ENCODE measurements around the gene AQP7.
"Not testable (repeated sequence)": the region's sequence is repeated elsewhere in the genome, so short reads cannot be mapped to it uniquely, and the experiment has no call there.

The AQP7 gene

DNA sequence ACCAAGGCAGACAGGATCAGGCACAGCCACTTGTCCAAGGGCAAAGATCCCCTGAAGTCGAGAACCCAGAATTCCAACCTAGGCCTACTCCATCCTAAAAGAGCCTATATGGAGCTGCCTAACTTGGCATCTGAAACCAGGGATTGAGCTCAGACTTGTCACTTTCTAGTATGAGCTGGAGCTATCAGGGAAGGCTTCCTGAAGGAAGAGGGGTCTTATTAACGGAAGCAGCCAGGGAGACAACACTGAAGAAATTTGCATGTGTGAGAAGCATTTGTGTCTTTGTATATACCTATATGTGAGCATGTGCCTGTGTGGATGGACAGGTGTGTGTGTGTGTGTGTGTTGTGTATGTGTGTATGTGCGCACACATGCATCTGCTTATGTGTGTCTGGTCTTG is 4.7 kb upstream of the AQP7 start:
- Histone ChIP-seq H3K9ac (ENCODE audit: low read length) (no peak overlapping the region), H3K27ac (ENCODE audit: low read length) (no peak overlapping the region), H3K4me3 (ENCODE audit: low read length) (no peak overlapping the region), H3K36me3 (ENCODE audit: control insufficient read depth, low read depth, low read length) (no peaks in the 10 kb centered on the region), H3K27me3 (ENCODE audit: control insufficient read depth, insufficient read depth, low read length) (no peaks in the 10 kb centered on the region), H3K4me1 (ENCODE audit: control insufficient read depth, low read depth, low read length) (no peaks in the 10 kb centered on the region), H3K9me3 (ENCODE audit: control insufficient read depth, low read depth, low read length) (no peaks in the 10 kb centered on the region)

DNA sequence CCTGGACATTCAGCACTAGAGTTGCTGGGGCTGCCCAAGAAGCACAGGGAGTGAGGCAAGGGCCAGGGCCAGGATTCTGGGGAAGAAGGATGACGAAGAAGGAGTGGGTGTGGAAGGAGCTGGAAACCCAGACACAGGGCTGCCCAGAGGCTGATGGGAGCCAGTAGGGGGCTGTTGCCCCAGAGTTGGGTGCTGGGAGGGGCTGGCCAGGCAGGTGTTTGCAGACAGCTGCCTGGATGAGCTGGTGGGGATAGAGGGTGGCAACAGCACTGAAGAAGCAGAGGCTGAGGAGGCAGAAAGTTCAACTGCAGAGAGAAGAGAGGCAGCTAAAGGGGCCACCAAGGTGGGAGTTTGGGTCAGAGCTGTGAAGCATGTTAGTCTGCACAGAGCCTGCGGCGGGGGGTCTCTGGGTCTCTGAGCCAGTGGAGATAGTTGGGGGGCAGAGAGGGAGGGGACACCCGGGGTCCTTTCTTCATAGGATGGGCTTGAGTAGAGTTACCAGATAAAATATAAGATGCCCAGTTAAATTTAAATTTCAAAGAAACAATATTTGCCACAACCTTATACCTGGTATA is 2.5 kb upstream of the AQP7 start:
- Histone ChIP-seq H3K27me3 (ENCODE audit: control insufficient read depth, insufficient read depth, low read length) (no peaks in the 10 kb centered on the region), H3K9ac (ENCODE audit: low read length) (no peak overlapping the region), H3K4me3 (ENCODE audit: low read length) (no peak overlapping the region), H3K36me3 (ENCODE audit: control insufficient read depth, low read depth, low read length) (no peaks in the 10 kb centered on the region), H3K9me3 (ENCODE audit: control insufficient read depth, low read depth, low read length) (no peaks in the 10 kb centered on the region), H3K4me1 (ENCODE audit: control insufficient read depth, low read depth, low read length) (no peaks in the 10 kb centered on the region), H3K27ac (ENCODE audit: low read length) (no peak overlapping the region)

DNA sequence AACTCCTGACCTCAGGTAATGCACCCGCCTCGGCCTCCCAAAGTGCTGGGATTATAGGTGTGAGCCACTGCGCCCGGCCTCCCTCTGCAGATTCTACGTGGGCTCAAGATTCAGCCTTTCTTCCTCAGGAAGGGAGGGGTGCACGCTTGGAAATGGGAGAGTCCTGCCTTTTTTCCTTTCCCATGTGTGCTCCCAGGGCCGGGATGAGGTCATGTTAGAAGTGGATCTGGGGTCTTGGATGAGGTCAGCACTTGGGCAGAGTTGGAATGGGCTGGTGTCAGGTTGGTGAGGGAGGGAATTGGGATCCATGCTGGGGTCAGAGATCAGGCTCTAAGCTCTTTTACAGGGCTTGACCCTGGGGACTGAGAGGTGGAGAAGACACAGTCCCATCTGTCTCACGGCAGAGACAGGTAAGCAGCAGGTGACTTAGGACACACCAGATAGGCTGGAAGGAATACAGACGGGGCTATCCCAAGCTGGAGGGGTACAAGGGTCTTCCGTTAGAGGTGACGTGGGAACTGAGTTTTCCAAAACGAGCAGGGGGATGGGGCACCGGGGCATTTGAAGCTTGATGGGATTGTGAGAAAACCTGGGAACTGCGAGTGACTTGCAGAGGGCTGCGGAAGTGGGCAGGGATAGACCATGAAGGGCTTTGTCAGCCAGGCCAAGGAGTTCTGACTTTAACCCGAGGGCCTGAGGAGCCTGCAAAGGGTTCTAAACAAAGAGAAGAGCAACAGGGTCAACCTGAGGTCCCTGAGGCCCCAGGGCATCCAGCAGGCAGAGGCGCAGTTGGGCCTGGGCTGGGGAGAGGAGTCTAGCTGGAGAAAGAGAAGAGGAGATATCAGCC is 1.8 kb upstream of the AQP7 start:
- Histone ChIP-seq H3K4me3 (ENCODE audit: low read length) (no peak overlapping the region), H3K27me3 (ENCODE audit: control insufficient read depth, insufficient read depth, low read length) (no peaks in the 10 kb centered on the region), H3K27ac (ENCODE audit: low read length) (no peak overlapping the region), H3K4me1 (ENCODE audit: control insufficient read depth, low read depth, low read length) (no peaks in the 10 kb centered on the region), H3K36me3 (ENCODE audit: control insufficient read depth, low read depth, low read length) (no peaks in the 10 kb centered on the region), H3K9me3 (ENCODE audit: control insufficient read depth, low read depth, low read length) (no peaks in the 10 kb centered on the region), H3K9ac (ENCODE audit: low read length) (no peak overlapping the region)

DNA sequence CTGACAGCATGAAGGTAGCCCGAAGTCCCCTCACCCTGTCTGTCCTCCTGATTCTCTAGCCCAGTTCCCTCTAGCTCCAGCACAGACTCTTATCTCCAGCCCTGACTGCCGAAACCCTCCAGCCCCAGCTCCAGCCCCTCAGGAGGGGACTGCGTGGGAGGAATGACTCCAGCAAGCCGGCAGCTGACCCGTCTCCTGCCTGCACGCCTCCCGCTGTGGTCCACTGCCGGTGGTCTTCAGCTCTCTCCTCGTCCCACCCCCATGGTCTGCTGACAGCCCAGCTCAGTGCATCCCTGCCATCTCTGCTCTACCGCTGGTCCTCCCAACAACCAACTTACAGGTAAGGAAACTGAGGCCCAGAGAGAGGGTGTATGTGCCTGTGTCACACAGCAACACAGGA is 559 bp downstream of the AQP7 start:
- H3K36me3 ChIP-seq (ENCODE audit: control insufficient read depth, low read depth, low read length); H3K9ac ChIP-seq (ENCODE audit: low read length); H3K27me3 ChIP-seq (ENCODE audit: control insufficient read depth, insufficient read depth, low read length); H3K4me1 ChIP-seq (ENCODE audit: control insufficient read depth, low read depth, low read length); H3K27ac ChIP-seq (ENCODE audit: low read length); H3K9me3 ChIP-seq (ENCODE audit: control insufficient read depth, low read depth, low read length); H3K4me3 ChIP-seq (ENCODE audit: low read length): not testable (repeated sequence)

DNA sequence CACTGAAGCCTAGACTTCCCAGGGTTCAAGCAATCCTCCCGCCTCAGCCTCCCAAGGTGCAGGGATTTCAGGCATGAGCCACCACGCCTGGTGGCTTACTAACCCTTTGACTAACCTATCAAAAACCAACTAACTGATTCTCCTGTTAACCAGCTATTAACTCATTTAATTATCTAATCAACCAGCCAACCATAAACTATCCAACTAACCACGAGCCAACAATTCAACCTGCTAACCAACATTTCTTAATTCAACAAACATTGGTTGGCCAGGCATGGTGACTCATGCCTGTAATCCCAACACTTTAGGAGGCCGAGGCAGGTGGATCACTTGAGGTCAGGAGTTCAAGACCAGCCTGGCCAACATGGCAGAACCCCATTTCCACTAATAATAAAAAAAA is 3.3 kb downstream of the AQP7 start:
- not testable (repeated sequence) for H3K4me3 ChIP-seq (ENCODE audit: low read length); H3K36me3 ChIP-seq (ENCODE audit: control insufficient read depth, low read depth, low read length); H3K9me3 ChIP-seq (ENCODE audit: control insufficient read depth, low read depth, low read length); H3K27ac ChIP-seq (ENCODE audit: low read length); H3K9ac ChIP-seq (ENCODE audit: low read length); H3K27me3 ChIP-seq (ENCODE audit: control insufficient read depth, insufficient read depth, low read length); H3K4me1 ChIP-seq (ENCODE audit: control insufficient read depth, low read depth, low read length)

DNA sequence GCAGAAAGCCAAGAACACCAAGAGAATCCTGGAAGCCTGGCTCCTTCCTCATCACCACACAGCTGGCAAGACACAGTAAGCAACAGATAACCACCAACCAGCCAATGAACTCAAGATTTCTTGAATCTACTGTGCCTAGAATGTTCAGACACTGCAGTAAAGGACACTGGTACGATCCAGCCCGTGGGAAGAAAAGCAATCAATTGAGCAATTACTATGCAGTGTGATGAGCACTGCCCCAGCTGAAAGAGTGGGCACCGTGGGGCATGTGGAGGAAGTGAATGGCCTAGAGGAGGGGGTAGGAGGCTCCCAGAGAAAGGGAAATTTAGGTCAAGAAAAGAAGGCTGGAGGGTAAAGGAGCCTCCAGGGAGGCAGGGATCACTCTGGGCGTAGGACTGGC is 4.6 kb downstream of the AQP7 start:
- not testable (repeated sequence) for H3K27me3 ChIP-seq (ENCODE audit: control insufficient read depth, insufficient read depth, low read length); H3K27ac ChIP-seq (ENCODE audit: low read length); H3K36me3 ChIP-seq (ENCODE audit: control insufficient read depth, low read depth, low read length); H3K9ac ChIP-seq (ENCODE audit: low read length); H3K9me3 ChIP-seq (ENCODE audit: control insufficient read depth, low read depth, low read length); H3K4me3 ChIP-seq (ENCODE audit: low read length); H3K4me1 ChIP-seq (ENCODE audit: control insufficient read depth, low read depth, low read length)

DNA sequence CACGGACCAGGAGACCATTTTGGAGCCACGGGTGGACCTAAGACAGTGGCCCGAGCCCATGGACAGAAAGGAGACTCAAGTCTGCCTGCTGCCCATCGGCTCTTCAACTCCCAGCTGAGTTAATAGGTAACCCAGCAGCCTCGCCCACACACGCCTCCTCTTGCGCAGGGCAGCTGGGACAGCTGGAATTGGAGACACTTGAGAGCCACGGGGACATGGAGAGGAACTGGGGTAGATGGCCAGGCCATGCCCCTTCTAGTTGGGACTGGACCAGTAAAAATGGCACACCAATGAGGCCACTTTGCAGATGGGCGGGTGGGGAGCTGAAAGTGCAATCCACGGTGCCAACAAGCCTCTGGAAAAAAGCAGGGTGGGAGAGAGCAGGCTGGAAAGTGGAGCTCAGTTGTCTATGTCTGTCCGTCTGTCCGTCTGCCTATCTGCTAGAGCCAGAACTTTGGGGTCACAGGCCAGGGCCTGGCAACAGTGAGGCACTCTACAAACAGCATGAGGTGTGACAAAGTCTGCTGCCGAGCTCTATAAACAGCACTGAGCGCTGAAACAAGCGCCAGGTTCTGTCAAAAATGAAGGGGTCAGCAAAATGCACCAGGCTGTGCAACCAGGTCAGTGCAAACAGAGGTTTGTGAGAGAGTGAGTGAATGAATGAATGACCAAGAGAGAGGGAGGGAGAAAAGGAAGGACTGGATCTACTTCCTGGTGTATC is 7.0 kb downstream of the AQP7 start:
- not testable (repeated sequence) for H3K27ac ChIP-seq (ENCODE audit: low read length); H3K4me3 ChIP-seq (ENCODE audit: low read length); H3K4me1 ChIP-seq (ENCODE audit: control insufficient read depth, low read depth, low read length)

DNA sequence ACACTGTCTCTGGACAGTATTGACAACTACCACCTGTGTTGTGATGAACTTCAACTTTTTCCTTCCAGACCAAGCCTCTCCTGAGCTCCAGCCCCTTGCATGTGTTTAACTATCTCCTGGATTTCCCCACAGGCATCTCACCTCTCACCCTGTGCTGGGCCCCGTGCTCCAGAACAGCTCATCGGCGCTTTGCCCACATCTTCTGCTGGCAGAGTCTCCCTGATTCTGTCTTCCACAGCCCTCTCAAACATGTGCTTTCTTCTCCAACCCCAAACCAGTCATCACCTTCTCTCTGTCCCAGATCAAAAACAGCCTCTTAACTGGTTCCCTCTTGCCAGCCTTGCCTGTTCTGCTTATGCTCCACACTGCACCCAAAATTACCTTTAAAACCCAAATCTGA is 8.4 kb downstream of the AQP7 start:
- H3K27ac ChIP-seq (ENCODE audit: low read length); H3K36me3 ChIP-seq (ENCODE audit: control insufficient read depth, low read depth, low read length); H3K9me3 ChIP-seq (ENCODE audit: control insufficient read depth, low read depth, low read length); H3K4me3 ChIP-seq (ENCODE audit: low read length); H3K9ac ChIP-seq (ENCODE audit: low read length); H3K4me1 ChIP-seq (ENCODE audit: control insufficient read depth, low read depth, low read length); H3K27me3 ChIP-seq (ENCODE audit: control insufficient read depth, insufficient read depth, low read length): not testable (repeated sequence)

More for the DNA sequence above, 7.0 kb downstream of the AQP7 start:
- not testable (repeated sequence) for H3K36me3 ChIP-seq (ENCODE audit: control insufficient read depth, low read depth, low read length); H3K9me3 ChIP-seq (ENCODE audit: control insufficient read depth, low read depth, low read length); H3K9ac ChIP-seq (ENCODE audit: low read length); H3K27me3 ChIP-seq (ENCODE audit: control insufficient read depth, insufficient read depth, low read length)

DNA sequence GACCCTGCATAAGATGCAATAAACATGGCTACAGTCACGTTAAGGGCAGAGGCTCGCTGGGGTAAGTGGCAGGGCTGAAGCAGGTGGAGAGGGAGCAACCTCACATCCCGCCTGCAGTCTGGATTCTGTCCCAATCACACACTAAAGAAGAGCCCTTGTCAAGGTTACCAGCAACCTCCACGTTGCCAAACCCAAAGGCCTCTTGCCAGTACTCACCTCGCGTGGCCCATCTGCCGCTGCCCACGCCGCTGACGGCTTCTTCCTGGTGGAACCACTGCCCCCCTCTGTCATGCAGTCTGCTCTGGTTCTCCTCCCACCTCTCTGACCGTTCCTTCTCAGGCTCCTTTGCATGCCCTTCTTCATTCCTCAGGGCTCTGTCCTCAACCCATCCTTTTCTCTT is 8.8 kb downstream of the AQP7 start:
- H3K27me3 ChIP-seq (ENCODE audit: control insufficient read depth, insufficient read depth, low read length), result no peaks in the 10 kb centered on the region
- H3K4me1 ChIP-seq (ENCODE audit: control insufficient read depth, low read depth, low read length), result no peaks in the 10 kb centered on the region
- no peak overlapping the region for H3K9ac ChIP-seq (ENCODE audit: low read length)
- H3K4me3 ChIP-seq (ENCODE audit: low read length), result no peak overlapping the region
- H3K27ac ChIP-seq (ENCODE audit: low read length), result no peak overlapping the region
- H3K36me3 ChIP-seq (ENCODE audit: control insufficient read depth, low read depth, low read length), result no peaks in the 10 kb centered on the region
- H3K9me3 ChIP-seq (ENCODE audit: control insufficient read depth, low read depth, low read length), result no peaks in the 10 kb centered on the region

DNA sequence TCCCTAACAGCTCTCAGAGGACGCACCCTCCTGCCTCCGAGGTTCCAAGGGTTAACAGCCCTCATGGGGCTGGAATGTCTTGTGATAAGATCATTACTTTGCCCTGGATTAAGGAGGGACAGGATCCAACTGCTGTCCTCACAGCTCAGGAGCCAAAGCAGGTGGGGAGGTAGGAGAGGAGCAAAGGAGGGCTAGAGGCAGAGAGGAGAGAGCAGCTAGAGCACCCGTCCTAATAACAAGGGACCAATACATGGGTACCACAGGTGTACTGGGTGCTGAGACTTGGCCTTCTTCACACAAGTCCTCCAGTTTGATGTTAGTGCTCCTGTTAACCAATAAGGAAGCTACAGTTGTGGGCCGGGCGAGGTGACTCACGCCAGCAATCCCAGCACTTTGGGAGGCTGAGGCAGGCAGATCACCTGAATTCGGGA is 9.8 kb downstream of the AQP7 start:
- not testable (repeated sequence) for H3K27me3 ChIP-seq (ENCODE audit: control insufficient read depth, insufficient read depth, low read length); H3K9ac ChIP-seq (ENCODE audit: low read length); H3K36me3 ChIP-seq (ENCODE audit: control insufficient read depth, low read depth, low read length); H3K9me3 ChIP-seq (ENCODE audit: control insufficient read depth, low read depth, low read length); H3K4me3 ChIP-seq (ENCODE audit: low read length); H3K27ac ChIP-seq (ENCODE audit: low read length); H3K4me1 ChIP-seq (ENCODE audit: control insufficient read depth, low read depth, low read length)

DNA sequence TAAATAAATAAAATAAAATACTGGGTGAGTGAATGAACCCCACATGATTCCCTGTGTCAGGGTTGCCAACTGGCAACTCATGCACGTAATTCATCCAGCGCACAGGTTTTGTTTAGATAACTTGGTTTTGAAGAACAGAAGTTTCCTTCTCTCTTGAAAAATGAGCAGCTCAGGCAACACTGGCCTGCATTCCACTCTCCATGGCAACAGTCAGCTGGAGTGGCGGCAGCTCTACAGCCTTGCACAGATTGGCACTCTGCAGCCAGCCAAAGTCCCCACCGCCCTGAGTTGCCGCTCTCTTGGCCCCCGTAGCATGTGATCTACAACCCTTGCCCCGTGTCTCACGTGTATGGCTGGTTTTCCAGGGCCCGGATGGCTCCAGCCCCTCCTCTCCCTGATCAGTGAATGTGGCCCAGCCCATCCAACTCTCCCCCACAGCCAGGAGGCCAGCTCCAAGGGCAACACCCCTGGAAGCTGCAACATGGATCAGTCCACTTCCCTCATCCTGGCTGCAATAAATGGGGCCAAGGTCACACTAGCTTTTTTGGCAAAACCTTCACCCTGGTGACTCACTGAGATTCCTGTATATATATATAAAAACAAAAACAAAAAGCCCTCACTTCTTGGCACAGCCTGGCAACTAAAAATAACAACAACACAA is 11.1 kb downstream of the AQP7 start:
- H3K9me3 ChIP-seq (ENCODE audit: control insufficient read depth, low read depth, low read length); H3K36me3 ChIP-seq (ENCODE audit: control insufficient read depth, low read depth, low read length); H3K27ac ChIP-seq (ENCODE audit: low read length); H3K4me3 ChIP-seq (ENCODE audit: low read length); H3K4me1 ChIP-seq (ENCODE audit: control insufficient read depth, low read depth, low read length); H3K9ac ChIP-seq (ENCODE audit: low read length); H3K27me3 ChIP-seq (ENCODE audit: control insufficient read depth, insufficient read depth, low read length): not testable (repeated sequence)

All from iPS-18a (cell line).